Ishikawa (cell line): Measurements from ENCODE around the gene DISP3.

Source experiments
- CEBPB ChIP-seq: IDR thresholded peaks from 2 replicates; pipeline ENCODE4 v1.6.1; 2012
- EGR1 ChIP-seq: IDR thresholded peaks from 2 replicates; pipeline ENCODE4 v1.6.1; 2012
- EP300 ChIP-seq: IDR thresholded peaks from 2 replicates; pipeline ENCODE4 v1.6.1; 2012; ENCODE audit warnings: borderline replicate concordance
- FOXM1 ChIP-seq: IDR thresholded peaks from 2 replicates; pipeline ENCODE4 v1.6.1; 2012; ENCODE audit warnings: low read depth, borderline replicate concordance
- MAX ChIP-seq: IDR thresholded peaks from 2 replicates; pipeline ENCODE4 v1.6.1; 2012
- NFIC ChIP-seq: IDR thresholded peaks from 2 replicates; pipeline ENCODE4 v1.6.1; 2012
- RAD21 ChIP-seq: IDR thresholded peaks from 2 replicates; pipeline ENCODE4 v1.6.1; 2012; ENCODE audit warnings: low read depth
- REST ChIP-seq: IDR thresholded peaks from 2 replicates; pipeline ENCODE4 v1.6.1; 2012; ENCODE audit warnings: low read depth, mild to moderate bottlenecking
- TAF1 ChIP-seq: IDR thresholded peaks from 2 replicates; pipeline ENCODE4 v1.6.1; 2012; ENCODE audit warnings: low read depth, mild to moderate bottlenecking
- USF1 ChIP-seq: IDR thresholded peaks from 2 replicates; pipeline ENCODE4 v1.6.1; 2012
- YY1 ChIP-seq: IDR thresholded peaks from 2 replicates; pipeline ENCODE4 v1.6.1; 2012; ENCODE audit warnings: low read depth
- ZBTB7A ChIP-seq: IDR thresholded peaks from 2 replicates; pipeline ENCODE4 v1.6.1; 2012; ENCODE audit warnings: low read depth

- TF ChIP-seq USF1 (no peak), REST (no peak), CEBPB (no peak), EP300 (no peak), RAD21 (no peak), TAF1 (no peak), YY1 (no peak), FOXM1 (no peak), EGR1 (no peak), MAX (no peak), ZBTB7A (no peak), NFIC (no peak)
These were observed 40.7 kb downstream of the DISP3 start for GRCh38 chr1:11519629-11520031.
